Activated B cell treated with CpG ODN at 0.5 μM for 24 hours (primary cell): ENCODE measurements around the gene ANGPTL4. TPM values are rescaled to one million over a fixed set of nuclear protein-coding genes. Genes with fewer than 3 reads are reported as not detected.

ENCODE experiments used
- ATAC-seq: fragments of 200-7000 bp; cut with Tn5 transposase; one replicate; pipeline ENCODE4 v1.10.0; 2021; ENCODE audit warnings: low read depth, mild to moderate bottlenecking, moderate library complexity
- CTCF ChIA-PET: fragments of 350-600 bp; sonication (Branson Sonifier 250); formaldehyde crosslinking; loops from one replicate; lab custom pipeline; 2021; ENCODE audit warnings: antibody characterized with exemption; lab: Charles Lee
- POLR2A ChIA-PET: fragments of 350-600 bp; sonication (Branson Sonifier 250); formaldehyde crosslinking; loops from one replicate; lab custom pipeline; 2021; ENCODE audit warnings: antibody characterized with exemption; lab: Charles Lee
- DNase-seq: peaks from one replicate; pipeline ENCODE4 v3.0.0; 2022
- H3K27ac Mint-ChIP-seq: one replicate; pipeline ENCODE4 v1.8.0; 2020; ENCODE audit warnings: mixed read lengths
- H3K27me3 Mint-ChIP-seq: one replicate; pipeline ENCODE4 v1.8.0; 2021; ENCODE audit warnings: mixed read lengths
- H3K36me3 Mint-ChIP-seq: one replicate; pipeline ENCODE4 v1.8.0; 2021; ENCODE audit warnings: low read depth, mixed read lengths
- H3K4me1 Mint-ChIP-seq: one replicate; pipeline ENCODE4 v1.8.0; 2021; ENCODE audit warnings: mixed read lengths
- H3K4me3 Mint-ChIP-seq: one replicate; pipeline ENCODE4 v1.8.0; 2020; ENCODE audit warnings: mild to moderate bottlenecking, mixed read lengths
- H3K9me3 Mint-ChIP-seq: one replicate; pipeline ENCODE4 v1.8.0; 2020; ENCODE audit warnings: mixed read lengths
- intact Hi-C: fragments of 100-400 bp; cut with micrococcal nuclease; formaldehyde crosslinking; loops from one replicate; pipeline ENCODE4 v1.15.1; 2024
- total RNA-seq: library from RNA; stranded (reverse); gene quantifications from 2 replicates; pipeline ENCODE4 v1.2.3, GENCODE V29; 2022
- TF ChIP-seq, protein P1 (sequence below): fragments of 200-600 bp; IDR thresholded peaks from one replicate; pipeline ENCODE4 v1.8.0; 2022; ENCODE audit warnings: antibody characterized with exemption, mild to moderate bottlenecking

ANGPTL4 gene
- total RNA-seq, 1 donor from 2014 or later, result not detected

DNA sequence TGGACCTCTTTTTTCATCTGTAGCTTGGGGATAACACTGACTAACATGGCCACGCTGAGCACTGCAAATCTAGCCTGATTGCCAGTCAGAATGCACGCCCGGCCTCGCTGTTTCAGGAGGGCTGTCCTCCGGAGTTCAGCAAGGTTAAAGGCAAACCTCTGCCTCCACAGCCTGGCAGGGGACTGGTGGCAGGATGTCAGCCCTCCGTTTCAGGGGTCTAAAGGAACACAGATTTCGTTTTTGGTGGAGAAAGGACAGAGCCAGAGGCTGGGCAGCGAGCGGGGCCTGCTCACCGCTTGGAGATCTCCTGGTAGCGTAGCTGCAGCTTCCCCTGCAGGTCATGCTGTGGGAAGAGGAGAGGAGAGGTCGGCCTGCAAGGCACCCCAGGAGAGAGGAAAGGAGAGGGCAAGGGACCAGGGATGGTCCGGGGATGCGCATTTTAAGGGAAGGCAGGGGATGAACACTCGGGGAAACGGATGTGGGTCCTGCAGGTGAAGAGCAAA, 43.3 kb upstream of the ANGPTL4 start:
- H3K9me3 Mint-ChIP-seq, result no peaks in the 10 kb centered on the region
- ChIA-PET CTCF (interaction anchor here (1.3 to 1.4 kb wide), 2 partner anchors 51 to 162 kb away, joined by 4 to 5 read pairs; no protein-coding TSS in a partner anchor), POLR2A (interaction anchor here (0.6 to 2.3 kb wide), 21 partner anchors 10 to 1251 kb away, joined by 3 to 12 read pairs (median 5); partner anchors contain the start of genes HNRNPM, MARCHF2, RAB11B and ZNF414)
- peaks cover 49% of the 10 kb centered on the region for H3K36me3 Mint-ChIP-seq
- peak; percentile 3 for ATAC-seq
- no peak for DNase-seq
- H3K27me3 Mint-ChIP-seq, result no peaks in the 10 kb centered on the region
- peak overlapping the region; percentile 96 for H3K27ac Mint-ChIP-seq
- H3K4me3 Mint-ChIP-seq, result peak overlapping the region; percentile 98
- intact Hi-C loops, result loop anchor here (1.0 to 10.0 kb wide), 6 partner anchors 12 to 377 kb away; partner anchors contain the start of genes CD320, HNRNPM, RAB11B and TIMM44
- TF ChIP-seq, protein P1, sequence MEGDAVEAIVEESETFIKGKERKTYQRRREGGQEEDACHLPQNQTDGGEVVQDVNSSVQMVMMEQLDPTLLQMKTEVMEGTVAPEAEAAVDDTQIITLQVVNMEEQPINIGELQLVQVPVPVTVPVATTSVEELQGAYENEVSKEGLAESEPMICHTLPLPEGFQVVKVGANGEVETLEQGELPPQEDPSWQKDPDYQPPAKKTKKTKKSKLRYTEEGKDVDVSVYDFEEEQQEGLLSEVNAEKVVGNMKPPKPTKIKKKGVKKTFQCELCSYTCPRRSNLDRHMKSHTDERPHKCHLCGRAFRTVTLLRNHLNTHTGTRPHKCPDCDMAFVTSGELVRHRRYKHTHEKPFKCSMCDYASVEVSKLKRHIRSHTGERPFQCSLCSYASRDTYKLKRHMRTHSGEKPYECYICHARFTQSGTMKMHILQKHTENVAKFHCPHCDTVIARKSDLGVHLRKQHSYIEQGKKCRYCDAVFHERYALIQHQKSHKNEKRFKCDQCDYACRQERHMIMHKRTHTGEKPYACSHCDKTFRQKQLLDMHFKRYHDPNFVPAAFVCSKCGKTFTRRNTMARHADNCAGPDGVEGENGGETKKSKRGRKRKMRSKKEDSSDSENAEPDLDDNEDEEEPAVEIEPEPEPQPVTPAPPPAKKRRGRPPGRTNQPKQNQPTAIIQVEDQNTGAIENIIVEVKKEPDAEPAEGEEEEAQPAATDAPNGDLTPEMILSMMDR, result no peak
- peaks cover 37% of the 10 kb centered on the region for H3K4me1 Mint-ChIP-seq

DNA sequence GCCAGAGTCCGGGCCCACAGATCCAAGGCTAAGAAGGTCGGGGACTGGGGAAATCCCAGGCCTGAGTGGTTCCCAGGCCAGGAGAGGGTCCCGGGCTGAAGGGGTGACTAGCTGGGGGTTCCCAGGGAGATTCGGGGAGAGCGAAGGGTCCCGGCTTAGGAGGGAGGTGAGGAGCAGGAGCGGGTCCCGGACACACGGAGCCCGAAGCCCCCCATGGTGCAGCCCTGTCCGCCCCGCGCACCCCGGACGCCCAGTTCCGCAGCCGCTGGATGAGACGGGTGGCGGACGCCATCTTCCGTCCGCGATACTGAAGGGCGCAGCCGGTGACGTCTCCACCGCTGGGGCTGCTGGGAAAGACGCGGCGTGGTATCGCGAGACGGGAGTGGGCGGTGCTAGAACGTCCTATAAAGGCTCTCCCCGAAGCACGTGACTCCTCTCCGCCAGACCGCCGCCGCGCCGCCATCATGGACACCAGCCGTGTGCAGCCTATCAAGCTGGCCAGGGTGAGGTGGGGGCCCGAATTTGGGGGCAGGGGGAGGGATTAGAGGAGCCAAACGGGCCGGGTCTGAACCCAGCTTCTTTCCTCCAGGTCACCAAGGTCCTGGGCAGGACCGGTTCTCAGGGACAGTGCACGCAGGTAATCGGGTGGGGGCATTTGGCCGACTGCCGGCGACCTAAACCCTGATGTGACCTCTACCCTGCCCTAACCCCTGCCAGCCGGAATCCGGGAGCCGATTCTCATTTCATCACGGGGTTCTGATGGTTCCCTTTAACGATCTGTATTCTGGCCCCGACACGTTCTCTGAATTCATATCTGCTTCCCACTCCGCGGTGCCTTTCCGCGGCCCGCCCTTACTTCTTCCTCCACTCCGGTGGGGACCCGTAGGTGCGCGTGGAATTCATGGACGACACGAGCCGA, 42.6 kb upstream of the ANGPTL4 start, which contains the start of the genes NDUFA7 and RPS28:
Gene NDUFA7 (minus strand): TSS at position 309 of the 919 bp plus-strand sequence. CDS start 17 bp downstream, at position 292.
Gene RPS28 (plus strand): TSS at position 430 of the 919 bp plus-strand sequence. CDS start 35 bp downstream, at position 465.
- Mint-ChIP-seq H3K27me3 (no peaks in the 10 kb centered on the region), H3K9me3 (no peaks in the 10 kb centered on the region)
- intact Hi-C loops, result loop anchor here (1.0 to 10.0 kb wide), 6 partner anchors 13 to 378 kb away; partner anchors contain the start of genes CD320, HNRNPM, RAB11B and TIMM44

DNA sequence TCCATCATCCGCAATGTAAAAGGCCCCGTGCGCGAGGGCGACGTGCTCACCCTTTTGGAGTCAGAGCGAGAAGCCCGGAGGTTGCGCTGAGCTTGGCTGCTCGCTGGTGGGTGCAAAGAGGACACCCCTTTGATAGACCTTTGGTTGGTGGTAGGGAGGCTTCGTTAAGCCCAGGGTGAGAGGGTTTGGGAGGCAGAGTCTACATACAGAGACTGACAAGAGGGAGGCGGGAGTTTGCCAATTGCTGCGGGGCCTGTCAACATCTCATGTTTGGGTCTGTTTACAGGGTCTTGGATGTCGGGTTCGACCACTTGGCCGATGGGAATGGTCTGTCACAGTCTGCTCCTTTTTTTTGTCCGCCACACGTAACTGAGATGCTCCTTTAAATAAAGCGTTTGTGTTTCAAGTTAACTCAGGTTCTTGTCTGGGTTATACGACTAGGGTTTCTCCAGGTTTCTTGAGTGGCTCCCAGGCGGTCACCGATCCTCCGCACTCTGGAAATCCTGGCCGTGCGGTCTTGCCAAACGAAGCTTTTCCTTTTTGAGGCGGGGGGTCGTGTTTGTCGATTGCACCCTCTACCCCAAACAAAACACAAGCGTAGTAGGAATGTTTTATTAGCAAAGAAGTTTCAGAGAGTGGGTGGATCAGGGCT, 41.8 kb upstream of the ANGPTL4 start:
- peaks cover 41% of the 10 kb centered on the region for H3K36me3 Mint-ChIP-seq
- peaks cover 5% of the 10 kb centered on the region for H3K27me3 Mint-ChIP-seq
- ATAC-seq (no peak), DNase-seq (no peak)
- H3K27ac Mint-ChIP-seq, result peak overlapping the region; percentile 96
- intact Hi-C loops, result loop anchor here (1.0 to 10.0 kb wide), 6 partner anchors 14 to 379 kb away; partner anchors contain the start of genes CD320, HNRNPM, RAB11B and TIMM44
- ChIA-PET POLR2A (interaction anchor here (0.6 to 2.3 kb wide), 11 partner anchors 11 to 256 kb away, joined by 3 to 11 read pairs (median 6); partner anchors contain the start of genes HNRNPM, MARCHF2, RAB11B and ZNF414), CTCF (interaction anchor here (1.4 kb wide), 1 partner anchor 53 kb away, joined by 5 read pairs; no protein-coding TSS in a partner anchor)
- H3K4me3 Mint-ChIP-seq, result peak overlapping the region; percentile 98
- no peaks in the 10 kb centered on the region for H3K9me3 Mint-ChIP-seq
- TF ChIP-seq, protein P1, result no peak
- peaks cover 37% of the 10 kb centered on the region for H3K4me1 Mint-ChIP-seq

More for the DNA sequence above, 42.6 kb upstream of the ANGPTL4 start, which contains the start of the genes NDUFA7 and RPS28:
- ATAC-seq (peak; percentile 95), DNase-seq (peak; percentile 97)
- ChIA-PET POLR2A (interaction anchor here (0.6 to 2.3 kb wide), 25 partner anchors 10 to 1252 kb away, joined by 3 to 13 read pairs (median 5); partner anchors contain the start of genes HNRNPM, MARCHF2, RAB11B and ZNF414), CTCF (interaction anchor here (1.3 to 1.4 kb wide), 2 partner anchors 52 to 163 kb away, joined by 4 to 5 read pairs; no protein-coding TSS in a partner anchor)
- peak within 1 kb of the TSS; percentile 96 for H3K27ac Mint-ChIP-seq
- H3K4me1 Mint-ChIP-seq, result peaks cover 37% of the 10 kb centered on the region
- peaks cover 43% of the 10 kb centered on the region for H3K36me3 Mint-ChIP-seq
- TF ChIP-seq, protein P1, result no peak
- peak within 1 kb of the TSS; percentile 98 for H3K4me3 Mint-ChIP-seq

DNA sequence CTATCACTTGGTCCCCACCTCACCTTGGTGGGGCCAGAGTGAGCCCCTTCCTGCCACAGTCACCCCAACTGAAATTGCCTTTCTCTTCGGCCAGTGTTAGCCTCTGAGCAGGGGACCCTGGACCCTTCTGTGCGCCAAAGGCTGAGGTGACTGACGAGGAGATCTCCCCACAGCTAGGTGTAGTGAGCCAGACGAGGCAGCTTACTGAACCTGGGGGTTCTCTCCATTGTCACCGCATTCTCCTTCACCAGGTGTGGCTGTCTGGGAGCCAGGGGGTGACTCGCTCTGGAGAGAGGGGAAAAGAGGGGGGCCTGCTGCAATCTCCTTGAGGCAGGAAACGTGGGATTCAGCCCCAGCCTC, 41.3 kb upstream of the ANGPTL4 start:
- intact Hi-C loops, result loop anchor here (10.0 kb wide), 1 partner anchor 58 kb away; no protein-coding TSS in a partner anchor
- CTCF ChIA-PET, result no interaction called here
- DNase-seq (no peak), ATAC-seq (no peak)
- H3K27ac Mint-ChIP-seq, result no peak overlapping the region
- POLR2A ChIA-PET, result interaction anchor here (0.8 to 2.3 kb wide), 4 partner anchors 14 to 191 kb away, joined by 3 to 11 read pairs (median 6); partner anchors contain the start of genes MARCHF2 and ZNF414
- peaks cover 5% of the 10 kb centered on the region for H3K27me3 Mint-ChIP-seq
- TF ChIP-seq, protein P1, result no peak
- peak overlapping the region; percentile 98 for H3K4me3 Mint-ChIP-seq
- no peaks in the 10 kb centered on the region for H3K9me3 Mint-ChIP-seq
- H3K36me3 Mint-ChIP-seq, result peaks cover 36% of the 10 kb centered on the region
- peaks cover 37% of the 10 kb centered on the region for H3K4me1 Mint-ChIP-seq
